Adrenal gland (tissue), 12 donors: Measurements from ENCODE around the gene FRY. TPM values are rescaled to one million over a fixed set of nuclear protein-coding genes. Genes with fewer than 3 reads are reported as not detected.

ENCODE experiments used
- DNase-seq, 7 donors: peaks; one replicate each; pipeline ENCODE4 v3.0.0-alpha.2; 2019 to 2020
- H3K27ac ChIP-seq, 5 donors: fragments of 200-600 bp; sonication (generic) in 4 of 5; 1 replicate in 3 of 5; 2 replicates in 2 of 5; pipeline versions ENCODE4 v1.5.1 to v1.8.0; 2016 to 2020; ENCODE audit warnings: mild to moderate bottlenecking in 1 of 5
- H3K27me3 ChIP-seq: fragments of 200-600 bp; 2 replicates; pipeline ENCODE4 v1.8.0; 2021
- H3K36me3 ChIP-seq, 2 donors: fragments of 200-600 bp; replicated peaks in 1 of 2; 1 replicate in 1 of 2; 2 replicates in 1 of 2; pipeline versions ENCODE4 v1.5.1 to v1.8.0; 2018 to 2022
- H3K4me1 ChIP-seq, 2 donors: fragments of 200-600 bp; replicated peaks in 1 of 2; 1 replicate in 1 of 2; 2 replicates in 1 of 2; pipeline versions ENCODE4 v1.5.1 to v1.8.0; 2018 to 2021
- H3K4me3 ChIP-seq, 4 donors: fragments of 200-600 bp; sonication (generic) in 3 of 4; one replicate each; pipeline ENCODE4 v1.5.1; 2016 to 2018
- H3K9me3 ChIP-seq, 3 donors: fragments of 200-600 bp; sonication (generic) in 1 of 3; replicated peaks in 1 of 3; 1 replicate in 2 of 3; 2 replicates in 1 of 3; pipeline versions ENCODE4 v1.5.1 to v1.8.0; 2016 to 2021
- POLR2A ChIP-seq, 2 donors: fragments of 450-650 bp; IDR thresholded peaks; one replicate each; pipeline ENCODE4 v1.6.1; 2017; ENCODE audit warnings: antibody characterized with exemption in 2 of 2, mild to moderate bottlenecking in 2 of 2, moderate library complexity in 1 of 2
- WGBS, 4 donors: extraction: QIAGEN DNeasy Blood & Tissue Kit in 2 of 4; methylation state at CpG; one replicate each; pipeline versions ENCODE4 v1.1.5 to v1.1.7; 2013 to 2017; 5-methylcytosine and 5-hydroxymethylcytosine counted together
- intact Hi-C, 2 donors: fragments of 100-400 bp; cut with DNase I; formaldehyde crosslinking; loops; one replicate each; pipeline versions ENCODE4 v1.14.1 to v1.15.0; 2022 to 2023
- polyA plus RNA-seq, 3 donors: library from polyadenylated mRNA; stranded (reverse); fragments of 200-250 nt in 2 of 3; fragments of 350-450 nt in 1 of 3; fragmentation: Illumina TruSeq in 1 of 3; extraction: RNeasy Lipid Tissue Mini Kit (QIAGEN cat#74804) in 1 of 3; gene quantifications; one replicate each; pipeline ENCODE4 v1.2.3, GENCODE V29; 2013 to 2014
- total RNA-seq, 9 donors: library from RNA; depleted of rRNA in 4 of 9; stranded (reverse); fragments of >200 nt in 4 of 9; fragments of 120-200 nt in 1 of 9; fragmentation: NEBNext Ultra II Directional in 1 of 9; extraction: Animal tissue kit (Norgen Biotek cat#: 25700) in 1 of 9; gene quantifications; one replicate each; pipeline versions ENCODE4 v1.1.0 to v1.2.4, GENCODE V29; 2013 to 2023
- TF ChIP-seq, protein P1 (sequence below), 6 experiments: fragments of 450-650 bp in 4 of 6; fragments of 200-600 bp in 2 of 6; sonication (generic) in 1 of 6; IDR thresholded peaks; 1 replicate in 5 of 6; 2 replicates in 1 of 6; pipeline versions ENCODE4 v1.5.1 to v1.8.0; 2016 to 2021; ENCODE audit warnings: antibody characterized with exemption in 6 of 6, mild to moderate bottlenecking in 2 of 6, moderate library complexity in 1 of 6
- donor health status: healthy with polysubstance abuse.
- donor health status: Bipolar disorder and iron deficiency.
- donor health status: DM: yes; HTN: yes; CAD: no.
- donor health status: DM: no; HTN: no; CAD: no.
- donor health status: DM: no; HTN: no; CAD: no.
- donor health status: DM: yes; HTN: yes; CAD: no.

Gene FRY
- total and polyA plus RNA-seq, 12 donors, result 1.5 to 17.2 (median 7.3) TPM

- Histone ChIP-seq H3K4me3 (no peak overlapping the region), H3K36me3 (no peaks in the 10 kb centered on the region), H3K9me3 (no peaks in the 10 kb centered on the region), H3K4me1 (no peaks in the 10 kb centered on the region), H3K27ac (no peak overlapping the region), H3K27me3 (no peaks in the 10 kb centered on the region)
- intact Hi-C loops, result no loop called here
- WGBS, 4 donors, result 79 to 87% (median 81%) methylated on average over 3 of the region's 3 CpGs
- TF ChIP-seq POLR2A (IDR thresholded peaks at IDR 0.05), result no peak
- TF ChIP-seq, protein P1, sequence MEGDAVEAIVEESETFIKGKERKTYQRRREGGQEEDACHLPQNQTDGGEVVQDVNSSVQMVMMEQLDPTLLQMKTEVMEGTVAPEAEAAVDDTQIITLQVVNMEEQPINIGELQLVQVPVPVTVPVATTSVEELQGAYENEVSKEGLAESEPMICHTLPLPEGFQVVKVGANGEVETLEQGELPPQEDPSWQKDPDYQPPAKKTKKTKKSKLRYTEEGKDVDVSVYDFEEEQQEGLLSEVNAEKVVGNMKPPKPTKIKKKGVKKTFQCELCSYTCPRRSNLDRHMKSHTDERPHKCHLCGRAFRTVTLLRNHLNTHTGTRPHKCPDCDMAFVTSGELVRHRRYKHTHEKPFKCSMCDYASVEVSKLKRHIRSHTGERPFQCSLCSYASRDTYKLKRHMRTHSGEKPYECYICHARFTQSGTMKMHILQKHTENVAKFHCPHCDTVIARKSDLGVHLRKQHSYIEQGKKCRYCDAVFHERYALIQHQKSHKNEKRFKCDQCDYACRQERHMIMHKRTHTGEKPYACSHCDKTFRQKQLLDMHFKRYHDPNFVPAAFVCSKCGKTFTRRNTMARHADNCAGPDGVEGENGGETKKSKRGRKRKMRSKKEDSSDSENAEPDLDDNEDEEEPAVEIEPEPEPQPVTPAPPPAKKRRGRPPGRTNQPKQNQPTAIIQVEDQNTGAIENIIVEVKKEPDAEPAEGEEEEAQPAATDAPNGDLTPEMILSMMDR (IDR thresholded peaks at IDR 0.05), result no peak
- no peak for DNase-seq
Measured at GRCh38 chr13:32023698-32024097, 7.9 kb upstream of the FRY start.

- no peaks in the 10 kb centered on the region for H3K27me3 ChIP-seq
- no peak overlapping the region for H3K4me3 ChIP-seq
- TF ChIP-seq POLR2A (IDR thresholded peaks at IDR 0.05), result no peak
- TF ChIP-seq, protein P1 (IDR thresholded peaks at IDR 0.05), result no peak
- H3K9me3 ChIP-seq, result no peaks in the 10 kb centered on the region
- 77 to 91% (median 82%) methylated on average over 2 of the region's 2 CpGs for WGBS, 4 donors
- no peaks in the 10 kb centered on the region for H3K36me3 ChIP-seq
- intact Hi-C loops, result no loop called here
- no peak for DNase-seq
- no peak overlapping the region for H3K27ac ChIP-seq
- no peaks in the 10 kb centered on the region for H3K4me1 ChIP-seq
Measured at GRCh38 chr13:32024750-32025149, 6.8 kb upstream of the FRY start.

DNA sequence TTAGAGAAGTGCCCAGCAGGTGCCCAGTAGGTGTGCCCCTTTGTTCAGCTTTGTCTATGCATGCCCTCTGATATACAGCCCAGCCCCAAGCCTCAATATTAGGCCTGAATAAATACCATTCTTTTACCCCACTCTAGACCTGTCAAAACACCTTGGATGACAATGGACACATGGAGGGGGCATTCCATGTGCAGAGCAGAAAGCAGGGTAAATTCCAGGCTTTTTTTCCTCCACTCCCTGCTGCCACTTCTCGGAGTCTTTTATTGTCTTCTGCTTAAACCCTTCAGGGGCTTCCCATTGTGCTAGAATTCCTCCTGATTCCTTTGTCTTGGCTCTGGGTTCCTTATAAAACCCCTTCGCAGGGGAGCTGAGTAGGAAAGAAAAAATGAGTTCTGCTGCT is 5.8 kb upstream of the FRY start:
- intact Hi-C loops, result no loop called here
- Histone ChIP-seq H3K27ac (no peak overlapping the region), H3K36me3 (no peaks in the 10 kb centered on the region), H3K27me3 (no peaks in the 10 kb centered on the region), H3K4me3 (no peak overlapping the region), H3K4me1 (peaks cover 0 to 2% of the 10 kb centered on the region in 2 donors), H3K9me3 (no peaks in the 10 kb centered on the region)
- no peak for DNase-seq
- 86 to 97% (median 92%) methylated on average over 2 of the region's 2 CpGs for WGBS, 4 donors
- TF ChIP-seq POLR2A (IDR thresholded peaks at IDR 0.05), result no peak
- TF ChIP-seq, protein P1 (IDR thresholded peaks at IDR 0.05), result no peak

DNA sequence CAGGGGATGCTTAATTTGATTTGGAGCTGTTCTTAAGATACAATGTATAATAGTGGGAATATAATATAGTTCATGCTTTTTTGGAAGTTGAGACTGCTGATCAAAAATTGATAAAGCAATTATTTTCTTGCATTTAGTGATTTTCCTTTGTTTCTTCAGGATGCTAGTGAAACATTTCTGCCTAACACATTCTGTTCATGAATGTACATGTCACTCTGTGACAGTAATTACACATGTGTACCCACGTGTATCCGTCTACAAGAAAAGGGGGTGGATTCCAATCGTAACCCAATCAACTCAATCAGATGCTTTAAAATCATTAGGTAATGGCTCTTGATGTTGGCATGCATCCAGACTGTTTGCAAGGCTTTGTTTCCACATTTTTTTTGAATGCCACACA is 5.0 kb upstream of the FRY start:
- Histone ChIP-seq H3K4me3 (no peak overlapping the region), H3K9me3 (no peaks in the 10 kb centered on the region), H3K36me3 (no peaks in the 10 kb centered on the region), H3K4me1 (peaks cover 0 to 7% of the 10 kb centered on the region in 2 donors), H3K27me3 (no peaks in the 10 kb centered on the region), H3K27ac (no peak overlapping the region)
- DNase-seq, result no peak
- TF ChIP-seq POLR2A (IDR thresholded peaks at IDR 0.05), result no peak
- TF ChIP-seq, protein P1 (IDR thresholded peaks at IDR 0.05), result no peak
- intact Hi-C loops, result no loop called here
- WGBS, 4 donors, result 76 to 85% (median 82%) methylated on average over 3 of the region's 3 CpGs
